Astrocyte of the cerebellum (primary cell): ENCODE data around the gene VWA2.

ENCODE experiments used
- DNase-seq: peaks from one replicate; pipeline ENCODE4 v3.0.0-alpha.2; 2011; ENCODE audit warnings: low read depth
- H3K4me3 ChIP-seq: 2 replicates; pipeline ENCODE4 v1.5.1; 2011; ENCODE audit warnings: mild to moderate bottlenecking, low read depth, low read length, moderate library complexity
- CTCF ChIP-seq: IDR thresholded peaks from 2 replicates; pipeline ENCODE4 v1.5.1; 2012; ENCODE audit warnings: low read length, low read depth, moderate library complexity, mild to moderate bottlenecking; ENCODE audit errors: missing control alignments
- in situ Hi-C: cut with HindIII; loops from 2 replicates; pipeline ENCODE4 v1.10.0; 2017; ENCODE audit warnings: low sequenced_read_pairs

The VWA2 gene

GRCh38 chr10:114281461-114281860, 42.4 kb downstream of the VWA2 start:
- no peak for DNase-seq
- TF ChIP-seq CTCF, result no peak
- H3K4me3 ChIP-seq, result no peak overlapping the region
- in situ Hi-C loops, result no loop called here

- in situ Hi-C loops, result no loop called here
- TF ChIP-seq CTCF, result no peak
- DNase-seq, result no peak
- no peak overlapping the region for H3K4me3 ChIP-seq
Observed at GRCh38 chr10:114282526-114282925, 43.5 kb downstream of the VWA2 start.

- TF ChIP-seq CTCF, result no peak
- no peak for DNase-seq
- H3K4me3 ChIP-seq, result no peak overlapping the region
- in situ Hi-C loops, result no loop called here
Observed at GRCh38 chr10:114283091-114283490, 44.0 kb downstream of the VWA2 start.

- DNase-seq, result no peak
- no peak overlapping the region for H3K4me3 ChIP-seq
- in situ Hi-C loops, result no loop called here
- TF ChIP-seq CTCF, result no peak
Observed at GRCh38 chr10:114283535-114284234, 44.6 kb downstream of the VWA2 start.

- TF ChIP-seq CTCF, result no peak
- DNase-seq, result no peak
- no peak overlapping the region for H3K4me3 ChIP-seq
- in situ Hi-C loops, result no loop called here
Observed at GRCh38 chr10:114284346-114285071, 45.5 kb downstream of the VWA2 start.

- TF ChIP-seq CTCF, result no peak
- in situ Hi-C loops, result no loop called here
- no peak overlapping the region for H3K4me3 ChIP-seq
- no peak for DNase-seq
Observed at GRCh38 chr10:114285961-114286441, 46.9 kb downstream of the VWA2 start.
